SK-N-SH (cell line): ENCODE measurements around the gene STX3. TPM values are rescaled to one million over a fixed set of nuclear protein-coding genes. Genes with fewer than 3 reads are reported as not detected.

Experiments
- CTCF ChIA-PET: fragments of 300-600, 350-600 bp; formaldehyde crosslinking; extraction: SDS; loops from one replicate; lab custom pipeline; 2021; lab: Yijun Ruan, JAX
- POLR2A ChIA-PET: fragments of 350-600 bp; sonication (Branson Sonifier 250); formaldehyde crosslinking; extraction: SDS; loops from one replicate; lab custom pipeline; 2020; ENCODE audit warnings: antibody characterized with exemption, inconsistent platforms; lab: Yijun Ruan, JAX
- DNase-seq: peaks from one replicate; pipeline ENCODE4 v3.0.0; 2012
- H2AFZ ChIP-seq: fragments of 200-600 bp; sonication (generic); 2 replicates; pipeline ENCODE4 v1.8.1; 2016; ENCODE audit warnings: antibody characterized with exemption, mild to moderate bottlenecking, low read depth
- H3F3A ChIP-seq: fragments of 200-600 bp; sonication (generic); replicated peaks from 2 replicates; pipeline ENCODE3; 2016; ENCODE audit warnings: antibody characterized with exemption, mild to moderate bottlenecking; ENCODE audit not compliant: insufficient read depth
- H3K27ac ChIP-seq, 2 experiments: fragments of 200-500 bp in 1 of 2; fragments of 200-600 bp in 1 of 2; sonication (Bioruptor generic) in 1 of 2; sonication (generic), shearing (Covaris generic) in 1 of 2; 2 replicates each; pipeline versions ENCODE4 v1.5.1 to v1.6.1; 2014 to 2016; ENCODE audit warnings: low read depth in 2 of 2, inconsistent platforms in 1 of 2, low read length in 1 of 2, mild to moderate bottlenecking in 1 of 2, mixed read lengths in 1 of 2
- H3K27me3 ChIP-seq: fragments of 200-600 bp; sonication (generic), shearing (Covaris generic); 2 replicates; pipeline ENCODE4 v1.6.1; 2016; ENCODE audit warnings: mixed run types; ENCODE audit not compliant: insufficient read depth
- H3K36me3 ChIP-seq, 2 experiments: fragments of 200-500 bp in 1 of 2; fragments of 200-600 bp in 1 of 2; sonication (Bioruptor generic) in 1 of 2; sonication (generic) in 1 of 2; replicated peaks in 1 of 2; 2 replicates each; pipeline versions ENCODE3 to v1.5.1; 2014 to 2016; ENCODE audit warnings: low read length in 1 of 2, mild to moderate bottlenecking in 1 of 2; ENCODE audit not compliant: insufficient read depth in 2 of 2, control insufficient read depth in 1 of 2
- H3K4me1 ChIP-seq, 2 experiments: fragments of 200-500 bp in 1 of 2; fragments of 200-600 bp in 1 of 2; sonication (Bioruptor generic) in 1 of 2; sonication (generic), shearing (Covaris generic) in 1 of 2; 2 replicates each; pipeline versions ENCODE4 v1.5.1 to v1.6.1; 2014 to 2016; ENCODE audit warnings: low read depth in 1 of 2, low read length in 1 of 2, mixed run types in 1 of 2; ENCODE audit not compliant: insufficient read depth in 2 of 2, control insufficient read depth in 1 of 2
- H3K4me2 ChIP-seq: fragments of 200-600 bp; sonication (generic), shearing (Covaris generic); 2 replicates; pipeline ENCODE4 v1.6.1; 2017; ENCODE audit warnings: mixed run types
- H3K4me3 ChIP-seq, 2 experiments: fragments of 200-500 bp in 1 of 2; fragments of 200-600 bp in 1 of 2; sonication (Bioruptor generic) in 1 of 2; sonication (generic), shearing (Covaris generic) in 1 of 2; 2 replicates each; pipeline versions ENCODE4 v1.5.1 to v1.8.1; 2014 to 2016; ENCODE audit warnings: low read depth in 2 of 2, inconsistent platforms in 1 of 2, low read length in 1 of 2, mild to moderate bottlenecking in 1 of 2, mixed read lengths in 1 of 2, moderate library complexity in 1 of 2
- H3K79me2 ChIP-seq: fragments of 200-600 bp; sonication (generic); 2 replicates; pipeline ENCODE4 v1.8.1; 2017; ENCODE audit warnings: mild to moderate bottlenecking; ENCODE audit not compliant: insufficient read depth
- H3K9ac ChIP-seq: fragments of 200-600 bp; sonication (generic); 2 replicates; pipeline ENCODE4 v1.6.1; 2017; ENCODE audit warnings: mixed run types
- H3K9me2 ChIP-seq: fragments of 200-600 bp; sonication (generic); 2 replicates; pipeline ENCODE4 v1.6.1; 2017; ENCODE audit warnings: mixed run types
- H3K9me3 ChIP-seq: fragments of 200-600 bp; sonication (generic); 2 replicates; pipeline ENCODE4 v1.6.1; 2017; ENCODE audit warnings: mixed run types, mild to moderate bottlenecking, moderate library complexity
- H4K20me1 ChIP-seq: fragments of 200-600 bp; sonication (generic); 2 replicates; pipeline ENCODE4 v1.6.1; 2017; ENCODE audit warnings: mild to moderate bottlenecking, mixed run types; ENCODE audit not compliant: insufficient read depth
- CTCF ChIP-seq: fragments of 200-600 bp; sonication (generic); IDR thresholded peaks from 2 replicates; pipeline ENCODE4 v1.6.1; 2017; ENCODE audit warnings: antibody characterized with exemption, mild to moderate bottlenecking, moderate library complexity
- ELF1 ChIP-seq: IDR thresholded peaks from 2 replicates; pipeline ENCODE4 v1.4.0; 2012
- EP300 ChIP-seq, 2 experiments: IDR thresholded peaks; 2 replicates each; pipeline versions ENCODE4 v1.4.0 to v1.6.1; 2012; ENCODE audit warnings: borderline replicate concordance in 1 of 2, low read depth in 1 of 2, low read length in 1 of 2
- EZH2phosphoT487 ChIP-seq: fragments of 200-600 bp; sonication (generic); IDR thresholded peaks from 2 replicates; pipeline ENCODE4 v1.6.1; 2017; ENCODE audit warnings: low read depth, mixed run types, mild to moderate bottlenecking, antibody characterized with exemption, moderate library complexity, borderline replicate concordance
- FOSL2 ChIP-seq: IDR thresholded peaks from 2 replicates; pipeline ENCODE4 v1.4.0; 2012; ENCODE audit warnings: low read depth, mild to moderate bottlenecking, moderate library complexity, borderline replicate concordance
- FOXM1 ChIP-seq: IDR thresholded peaks from 2 replicates; pipeline ENCODE4 v1.4.0; 2012; ENCODE audit warnings: low read depth, mild to moderate bottlenecking
- GABPA ChIP-seq: IDR thresholded peaks from 2 replicates; pipeline ENCODE4 v1.4.0; 2012; ENCODE audit warnings: low read depth, mild to moderate bottlenecking
- IRF3 ChIP-seq: fragments of 150-350 bp; IDR thresholded peaks from 2 replicates; pipeline ENCODE4 v1.6.1; 2016; ENCODE audit warnings: mild to moderate bottlenecking, low read depth, low read length
- JUND ChIP-seq: IDR thresholded peaks from 2 replicates; pipeline ENCODE4 v1.4.0; 2012
- MAX ChIP-seq: IDR thresholded peaks from 2 replicates; pipeline ENCODE4 v1.4.0; 2012; ENCODE audit warnings: low read depth
- MEF2A ChIP-seq: IDR thresholded peaks from 2 replicates; pipeline ENCODE4 v1.4.0; 2012; ENCODE audit warnings: low read depth, borderline replicate concordance
- NFIC ChIP-seq: IDR thresholded peaks from 2 replicates; pipeline ENCODE4 v1.4.0; 2012; ENCODE audit warnings: borderline replicate concordance
- NRF1 ChIP-seq: IDR thresholded peaks from 2 replicates; pipeline ENCODE4 v1.6.1; 2012; ENCODE audit warnings: low read depth, mild to moderate bottlenecking, low read length
- PBX3 ChIP-seq: IDR thresholded peaks from 2 replicates; pipeline ENCODE4; 2012
- POLR2AphosphoS5 ChIP-seq: IDR thresholded peaks from 2 replicates; pipeline ENCODE4 v1.6.1; 2012; ENCODE audit warnings: low read depth, low read length
- RXRA ChIP-seq: IDR thresholded peaks from 2 replicates; pipeline ENCODE4 v1.4.0; 2012; ENCODE audit warnings: low read depth, mild to moderate bottlenecking, borderline replicate concordance
- SIN3A ChIP-seq: IDR thresholded peaks from 2 replicates; pipeline ENCODE4 v1.6.1; 2012; ENCODE audit warnings: low read depth, mild to moderate bottlenecking, low read length, moderate library complexity, borderline replicate concordance
- SMC3 ChIP-seq: IDR thresholded peaks from 2 replicates; pipeline ENCODE4 v1.6.1; 2012; ENCODE audit warnings: low read depth, low read length, improper control_type of control experiment
- TAF1 ChIP-seq: IDR thresholded peaks from 2 replicates; pipeline ENCODE4 v1.6.1; 2012; ENCODE audit warnings: low read depth, mild to moderate bottlenecking, low read length, moderate library complexity, borderline replicate concordance
- ZBTB33 ChIP-seq: IDR thresholded peaks from 2 replicates; pipeline ENCODE4 v1.4.0; 2012; ENCODE audit warnings: low read depth, borderline replicate concordance
- WGBS: methylation state at CpG from one replicate; pipeline ENCODE4 v1.1.6; 2017; ENCODE audit warnings: low lambda C conversion rate; 5-methylcytosine and 5-hydroxymethylcytosine counted together
- polyA plus RNA-seq, 3 experiments: library from polyadenylated mRNA; depleted of rRNA; stranded (reverse); fragments of >200 nt; gene quantifications; 2 replicates each; pipeline ENCODE4 v1.2.3, GENCODE V29; 2012

STX3 gene
- 21.4 and 26.6 TPM in 2 replicates for polyA plus RNA-seq (2012; rRNA removed)
- 31.2 and 37.3 TPM in 2 replicates for polyA plus RNA-seq (2012; cell fraction: cytosol; rRNA removed)
- polyA plus RNA-seq (2012; cell fraction: nucleus; rRNA removed) = 36.5 and 43.6 TPM in 2 replicates

DNA sequence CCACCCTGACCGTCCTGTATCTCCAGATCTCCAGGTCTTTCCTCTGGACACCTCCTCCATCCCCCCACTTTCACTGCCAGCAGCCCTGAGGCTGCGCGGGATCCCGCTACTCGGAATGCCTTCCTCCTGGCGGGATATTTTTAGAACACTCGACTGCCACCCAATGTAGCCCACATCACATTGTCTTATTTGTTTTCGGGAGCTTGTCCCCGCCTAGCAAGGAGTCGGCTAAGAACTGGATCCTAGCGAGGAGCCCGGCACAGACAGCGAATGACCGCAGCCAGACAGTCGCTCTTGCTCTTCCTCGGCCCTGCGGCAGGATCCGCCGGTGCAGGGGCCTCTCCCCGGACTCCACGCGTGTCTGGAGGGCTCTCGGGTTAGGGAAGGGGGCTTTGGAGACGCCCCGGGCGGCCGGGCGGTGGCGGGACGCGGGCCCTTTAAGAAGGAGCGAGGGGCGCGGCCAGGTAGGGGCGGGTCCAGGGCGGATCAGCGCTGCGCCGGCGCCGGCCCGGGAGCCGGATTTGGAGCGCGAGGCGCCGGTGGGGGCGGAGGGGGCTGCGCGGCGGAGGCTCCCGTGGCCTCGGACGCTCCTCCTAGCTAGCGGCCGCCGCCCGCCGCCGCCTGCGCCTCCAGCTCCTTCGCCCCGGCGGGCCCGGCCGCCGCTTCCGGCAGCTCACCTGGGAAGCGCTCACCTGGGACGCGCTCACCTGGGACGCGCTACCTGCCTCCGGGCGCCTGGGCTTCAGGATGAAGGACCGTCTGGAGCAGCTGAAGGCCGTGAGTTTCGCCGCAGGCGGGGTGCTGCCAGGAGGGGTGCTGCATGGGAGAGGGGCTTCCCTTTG is at the start of gene STX3:
TSS of gene STX3 (plus strand) at position 518 of the 842 bp plus-strand sequence. CDS start at position 748, 230 bp downstream.
- ChIA-PET CTCF (interaction anchor here (0.6 to 5.2 kb wide), 18 partner anchors 11 to 489 kb away, joined by 3 to 88 read pairs (median 5); partner anchors contain the start of gene MRPL16), POLR2A (interaction anchor here (1.0 kb wide), 3 partner anchors 37 to 55 kb away, joined by 3 to 4 read pairs (median 4); partner anchors contain the start of gene MRPL16)
- H3F3A ChIP-seq = peaks cover 13% of the 10 kb centered on the region
- peak within 1 kb of the TSS; percentile 92 for H3K9ac ChIP-seq
- peaks cover 45% of the 10 kb centered on the region for H3K79me2 ChIP-seq
- 0% methylated on average over 21 of the region's 80 CpGs for WGBS
- peak within 1 kb of the TSS; percentile 90 to 91 for H3K4me3 ChIP-seq
- peaks cover 33% of the 10 kb centered on the region for H4K20me1 ChIP-seq
- H3K36me3 ChIP-seq = peaks cover 0 to 7% of the 10 kb centered on the region in 2 experiments
- H3K9me3 ChIP-seq = no peaks in the 10 kb centered on the region
- TF ChIP-seq PBX3 (0 out of 2 replicates have a peak, but pooled peaks have one; percentile 2), NRF1 (peak; percentile 70), GABPA (0 out of 2 replicates have a peak, but pooled peaks have one; percentile 6), CTCF (no peak), JUND (0 out of 2 replicates have a peak, but pooled peaks have one; percentile 8), ELF1 (no peak), EZH2phosphoT487 (no peak), SIN3A (0 out of 2 replicates have a peak, but pooled peaks have one; percentile 45), FOSL2 (no peak), FOXM1 (no peak), IRF3 (no peak), SMC3 (no peak), TAF1 (0 out of 2 replicates have a peak, but pooled peaks have one; percentile 38), ZBTB33 (no peak), RXRA (no peak), POLR2AphosphoS5 (no peak), EP300 (IDR thresholded peaks at IDR 0.05; ENCODE audit: borderline replicate concordance in 1 of 2, low read depth in 1 of 2, low read length in 1 of 2) (0 out of 4 replicates have a peak, but pooled peaks of 1 of the 2 experiments have one; percentile 6), NFIC (no peak; the same call in 1 of the 2 replicates), MEF2A (peak; percentile 70), MAX (peak; percentile 57; the same call in 1 of the 2 replicates)
- DNase-seq = peak; percentile 84
- H3K27ac ChIP-seq = peak within 1 kb of the TSS; percentile 68 to 86
- H3K4me2 ChIP-seq = peak within 1 kb of the TSS; percentile 91
- H2AFZ ChIP-seq = peak within 1 kb of the TSS; percentile 92
- H3K27me3 ChIP-seq = no peaks in the 10 kb centered on the region
- H3K9me2 ChIP-seq = no peaks in the 10 kb centered on the region
- H3K4me1 ChIP-seq = peaks cover 0 to 16% of the 10 kb centered on the region in 2 experiments; a peak in 2 of 4 replicates
